Stimulated activated CD4-positive, alpha-beta T cell treated with anti-CD3 and anti-CD28 coated beads, Interleukin-1b, Interleukin-23, amount 100 ng/mL, for 1 hour (primary cell): Measurements from ENCODE around the gene AGPAT3.
A peak's percentile ranks its signal among the peaks of the same experiment; 100 is the strongest.

Experiments used
- DNase-seq, 2 donors: peaks; one replicate each; pipeline ENCODE4 v3.0.0-alpha.2; 2020; ENCODE audit warnings: low read depth in 2 of 2

AGPAT3 gene

GRCh38 chr21:43993420-43993934 lies 128.5 kb downstream of the AGPAT3 start:
- no peak for DNase-seq

- no peak for DNase-seq
Measured at GRCh38 chr21:43994085-43994484, 129.1 kb downstream of the AGPAT3 start.

GRCh38 chr21:43994646-43995045 lies 129.6 kb downstream of the AGPAT3 start:
- DNase-seq: no peak

- DNase-seq: no peak
Measured at GRCh38 chr21:43995521-43996105, 130.6 kb downstream of the AGPAT3 start.

GRCh38 chr21:43997766-43998742 lies 133.0 kb downstream of the AGPAT3 start:
- no peak for DNase-seq

GRCh38 chr21:44000360-44000759 lies 135.3 kb downstream of the AGPAT3 start:
- DNase-seq: no peak

GRCh38 chr21:44002511-44002910 lies 137.5 kb downstream of the AGPAT3 start:
- no peak for DNase-seq

GRCh38 chr21:44003307-44003966 lies 138.4 kb downstream of the AGPAT3 start:
- DNase-seq: no peak

- no peak for DNase-seq
Measured at GRCh38 chr21:44005071-44005470, 140.0 kb downstream of the AGPAT3 start.

GRCh38 chr21:44005593-44005992 lies 140.6 kb downstream of the AGPAT3 start:
- no peak for DNase-seq

- DNase-seq: no peak
Measured at GRCh38 chr21:44006017-44006619, 141.1 kb downstream of the AGPAT3 start.

- no peak for DNase-seq
Measured at GRCh38 chr21:44006656-44007055, 141.6 kb downstream of the AGPAT3 start.

GRCh38 chr21:44010429-44010828 lies 145.4 kb downstream of the AGPAT3 start:
- no peak for DNase-seq

- DNase-seq: no peak
Measured at GRCh38 chr21:44011123-44011522, 146.1 kb downstream of the AGPAT3 start.

GRCh38 chr21:44011579-44012473 lies 146.8 kb downstream of the AGPAT3 start, which contains the start of gene TRAPPC10:
TSS of gene TRAPPC10 (plus strand) at chr21:44012309. CDS start at chr21:44012494, 185 bp downstream.
- peak; percentile 36 to 59 for DNase-seq

GRCh38 chr21:44012474-44013379 lies 147.7 kb downstream of the AGPAT3 start:
- peak; percentile 51 to 63 for DNase-seq

GRCh38 chr21:44013380-44014088 lies 148.5 kb downstream of the AGPAT3 start:
- no peak for DNase-seq

- no peak for DNase-seq
Measured at GRCh38 chr21:44017601-44018000, 152.6 kb downstream of the AGPAT3 start.

- DNase-seq: no peak
Measured at GRCh38 chr21:44018127-44018526, 153.1 kb downstream of the AGPAT3 start.
